GM19463 (cell line): ENCODE data around the gene RXYLT1.
A peak's percentile ranks its signal among the peaks of the same experiment; 100 is the strongest.
"Not testable (repeated sequence)": the region's sequence is repeated elsewhere in the genome, so short reads cannot be mapped to it uniquely, and the experiment has no call there.

Experiments
- ATAC-seq: cut with Tn5 transposase; IDR thresholded peaks from one replicate; pipeline ENCODE4 v1.9.1; 2021; ENCODE audit warnings: mild to moderate bottlenecking, moderate library complexity; ENCODE audit not compliant: unreplicated experiment

RXYLT1 gene

DNA sequence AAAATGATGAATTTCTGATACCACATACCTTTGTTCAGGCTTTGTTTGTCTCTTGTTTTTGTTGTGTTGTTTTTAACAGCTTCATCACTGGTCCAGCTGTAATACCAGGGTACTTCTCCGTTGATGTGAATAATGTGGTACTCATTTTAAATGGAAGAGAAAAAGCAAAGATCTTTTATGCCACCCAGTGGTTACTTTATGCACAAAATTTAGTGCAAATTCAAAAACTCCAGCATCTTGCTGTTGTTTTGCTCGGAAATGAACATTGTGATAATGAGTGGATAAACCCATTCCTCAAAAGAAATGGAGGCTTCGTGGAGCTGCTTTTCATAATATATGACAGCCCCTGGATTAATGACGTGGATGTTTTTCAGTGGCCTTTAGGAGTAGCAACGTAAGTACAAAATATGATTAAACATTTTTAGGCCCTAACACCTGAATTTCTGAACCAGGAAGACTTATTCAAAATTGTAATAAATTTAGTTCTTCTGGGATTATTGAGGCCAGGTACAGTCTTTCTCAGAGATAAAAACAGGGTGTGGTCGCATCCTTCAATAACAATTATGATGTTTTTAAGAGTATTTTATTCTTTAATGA, 22.4 kb downstream of the RXYLT1 start:
- ATAC-seq: no peak

DNA sequence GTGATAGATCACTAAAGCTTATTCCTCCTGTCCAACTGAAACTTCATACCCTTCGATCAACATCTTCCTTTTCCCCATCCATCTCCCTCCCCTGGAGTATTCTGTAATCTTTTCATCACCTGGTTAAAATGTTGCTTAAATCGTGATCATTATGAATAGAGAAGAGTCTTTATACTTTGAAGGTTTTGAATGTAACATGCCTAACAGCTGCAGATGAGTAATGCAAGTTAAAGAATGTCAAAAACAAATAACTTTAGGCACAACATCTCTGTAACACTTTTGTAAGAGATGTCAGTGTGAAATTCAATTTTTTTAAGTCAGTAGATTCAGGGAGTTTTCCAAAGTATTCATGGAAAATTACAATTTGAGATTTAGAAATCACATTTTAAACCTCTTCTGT, 25.0 kb downstream of the RXYLT1 start:
- ATAC-seq: no peak

DNA sequence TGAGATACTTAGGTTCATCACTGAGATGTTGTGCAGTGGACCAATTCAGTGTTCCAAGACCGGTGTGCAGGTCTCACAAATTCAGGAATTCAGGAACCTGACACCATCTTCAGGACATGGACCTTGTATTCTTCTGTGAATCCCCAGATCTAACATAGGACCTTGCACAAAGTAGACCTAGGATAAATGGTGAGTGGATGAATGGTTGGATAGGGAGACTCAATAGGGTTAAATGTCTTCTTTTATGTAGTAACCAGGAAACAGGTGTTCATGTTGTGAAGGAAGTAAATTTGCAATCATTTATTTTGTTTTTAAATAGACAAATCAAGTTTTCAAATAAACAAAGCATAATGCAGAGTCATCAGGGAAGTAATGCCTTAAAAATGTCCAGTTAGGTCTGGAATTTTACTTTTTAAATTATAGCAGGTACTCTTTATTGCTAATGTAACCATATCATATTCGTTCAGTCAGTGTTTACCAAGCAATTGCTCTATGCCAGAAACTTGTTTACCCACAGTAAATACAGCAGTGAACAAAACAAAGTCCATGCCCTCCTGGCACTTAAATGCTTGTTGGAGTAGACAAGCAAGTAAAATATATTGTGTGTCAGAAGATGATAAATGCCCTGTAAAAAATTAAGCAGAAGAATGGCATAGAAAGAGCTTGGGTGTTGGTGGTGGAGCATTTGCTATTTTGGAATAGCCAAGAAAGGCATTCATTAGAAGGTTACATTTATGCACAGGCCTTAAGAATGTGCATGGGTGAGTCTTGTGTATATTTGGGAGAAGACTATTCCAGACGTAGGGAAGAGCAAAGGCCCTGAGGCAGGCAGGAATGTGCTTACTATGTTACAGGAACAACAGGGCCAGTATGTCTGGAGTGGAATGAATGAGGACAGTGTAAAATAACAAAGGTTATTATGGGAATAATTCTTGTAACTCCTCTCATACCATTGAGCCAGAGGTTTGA, 26.3 kb downstream of the RXYLT1 start:
- ATAC-seq: no peak

DNA sequence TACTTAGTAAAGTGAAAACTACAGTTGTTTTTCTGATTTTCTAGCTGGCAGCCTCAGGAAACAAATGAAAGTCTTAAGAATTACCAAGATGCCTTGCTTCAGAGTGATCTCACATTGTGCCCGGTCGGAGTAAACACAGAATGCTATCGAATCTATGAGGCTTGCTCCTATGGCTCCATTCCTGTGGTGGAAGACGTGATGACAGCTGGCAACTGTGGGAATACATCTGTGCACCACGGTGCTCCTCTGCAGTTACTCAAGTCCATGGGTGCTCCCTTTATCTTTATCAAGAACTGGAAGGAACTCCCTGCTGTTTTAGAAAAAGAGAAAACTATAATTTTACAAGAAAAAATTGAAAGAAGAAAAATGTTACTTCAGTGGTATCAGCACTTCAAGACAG, 28.9 kb downstream of the RXYLT1 start:
- ATAC-seq: no peak

DNA sequence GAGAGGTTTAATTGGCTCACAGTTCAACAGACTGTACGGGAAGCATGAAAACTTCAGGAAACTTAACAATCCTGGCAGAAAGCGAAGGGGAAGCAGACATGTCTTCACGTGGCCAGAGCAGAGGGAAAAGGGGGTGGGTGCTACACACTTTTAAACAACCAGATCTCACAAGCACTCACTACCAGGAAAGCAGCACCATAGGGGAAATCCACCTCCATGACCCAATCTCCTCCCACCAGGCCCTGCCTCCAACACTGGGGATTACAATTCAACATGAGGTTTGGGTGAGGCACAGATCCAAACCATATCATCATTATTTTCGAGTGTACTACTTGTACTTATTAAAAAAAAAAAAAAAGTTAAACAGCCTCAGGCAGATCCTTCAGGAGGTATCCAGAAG, 29.9 kb downstream of the RXYLT1 start:
- ATAC-seq: no peak

DNA sequence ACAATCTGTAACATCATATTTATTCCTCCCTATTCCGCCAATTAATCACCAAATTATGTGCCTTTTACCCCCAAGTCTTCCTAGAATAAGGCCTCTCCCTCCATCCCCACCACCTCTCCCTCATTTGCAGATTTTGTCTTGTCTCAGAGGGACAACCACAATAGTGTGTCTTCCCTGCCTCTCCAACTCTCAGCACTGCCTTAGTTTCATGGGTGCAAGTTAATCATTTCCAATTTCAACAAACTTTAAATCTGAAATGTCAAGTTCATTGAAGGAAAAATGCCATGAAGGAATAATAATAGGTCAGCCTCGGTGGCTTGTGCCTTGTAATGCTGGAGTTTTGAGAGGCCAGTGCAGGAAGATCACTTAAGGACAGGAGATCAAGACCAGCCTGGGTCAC, 31.6 kb downstream of the RXYLT1 start:
- no peak for ATAC-seq

DNA sequence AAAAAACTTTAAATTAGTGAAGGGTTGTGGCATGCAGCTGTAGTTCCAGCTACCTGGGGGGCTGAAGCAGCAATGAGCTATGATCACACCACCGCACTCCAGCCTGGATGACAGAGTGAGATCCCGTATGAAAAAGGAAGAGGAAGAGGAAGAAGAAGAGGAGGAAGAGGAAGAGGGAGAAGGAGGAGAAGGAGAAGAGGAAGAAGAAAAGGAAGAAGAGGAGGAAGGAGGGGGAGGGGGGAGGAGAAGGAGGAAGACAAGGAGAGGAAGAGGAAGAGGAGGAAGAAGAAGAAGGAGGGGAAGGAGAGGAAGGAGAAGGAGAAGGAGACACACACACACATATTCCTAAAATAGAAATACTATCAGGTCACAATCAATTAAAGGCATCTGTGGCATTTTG, 32.0 kb downstream of the RXYLT1 start:
- ATAC-seq: no peak

DNA sequence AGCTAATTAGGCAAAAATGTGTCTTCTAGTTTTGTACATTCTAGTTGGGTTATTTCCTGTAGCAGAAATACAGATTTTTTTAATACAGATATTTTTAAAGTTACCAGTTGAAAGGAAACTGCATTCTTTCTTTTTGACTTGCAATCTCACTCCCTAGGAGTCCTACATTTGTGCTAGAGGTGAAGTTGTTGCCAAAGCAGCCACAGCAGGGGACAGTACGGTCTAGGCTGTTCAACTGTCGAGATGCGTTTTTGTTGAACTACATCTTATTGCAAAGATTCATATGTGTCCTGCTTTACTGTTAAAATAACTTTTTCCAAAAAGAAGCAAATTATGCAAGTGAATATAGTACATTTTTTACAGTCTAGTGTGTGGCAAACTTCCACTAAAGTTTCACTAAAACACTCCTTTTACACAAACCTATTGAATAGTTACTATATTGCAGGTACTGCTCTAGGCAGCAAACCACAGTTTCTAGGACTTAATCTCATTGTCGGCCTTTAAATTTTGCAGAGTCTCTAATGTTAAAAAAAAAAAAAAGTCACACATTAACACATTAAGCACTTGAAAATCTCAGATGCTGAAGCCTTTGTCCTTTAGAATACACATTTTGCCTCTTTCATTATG, 34.5 kb downstream of the RXYLT1 start:
- peak; percentile 35 for ATAC-seq

DNA sequence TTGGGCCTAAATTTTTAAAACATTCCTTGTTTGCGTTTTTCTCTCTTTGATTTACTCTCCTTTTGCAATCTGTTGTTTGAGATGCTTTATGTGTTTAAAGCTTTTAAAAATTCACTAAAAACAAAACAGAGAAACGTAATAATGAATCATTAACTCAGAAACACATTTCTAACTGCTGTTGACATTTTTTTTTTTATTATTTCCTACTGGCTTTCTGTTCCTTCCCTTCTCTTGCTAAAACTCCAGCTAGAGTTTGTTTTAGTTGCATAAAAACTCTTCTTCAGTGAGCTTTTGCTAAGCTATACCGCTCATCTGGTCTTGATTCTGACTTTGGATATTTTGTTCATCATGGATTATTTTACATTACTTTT, 35.8 kb downstream of the RXYLT1 start:
- no peak for ATAC-seq

DNA sequence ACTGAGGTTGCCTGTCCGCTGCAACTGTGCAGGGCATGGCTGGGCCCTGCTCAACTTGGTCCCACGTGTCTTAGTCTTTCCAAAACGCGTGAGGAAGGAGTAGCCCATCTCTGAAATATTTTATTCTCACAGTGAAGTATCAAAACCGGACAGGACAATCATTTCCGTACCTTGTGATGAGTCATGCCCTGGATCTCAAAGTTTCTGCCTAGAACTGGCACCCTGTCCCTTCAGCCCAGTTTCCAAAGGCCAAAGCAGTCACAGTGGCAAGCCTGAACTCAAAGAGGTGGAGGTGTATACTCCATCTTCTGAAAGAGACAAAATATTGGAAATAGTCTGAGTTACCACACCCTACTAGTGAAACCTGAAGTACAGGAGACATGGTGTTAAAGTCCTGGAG, 36.3 kb downstream of the RXYLT1 start:
- ATAC-seq: no peak

DNA sequence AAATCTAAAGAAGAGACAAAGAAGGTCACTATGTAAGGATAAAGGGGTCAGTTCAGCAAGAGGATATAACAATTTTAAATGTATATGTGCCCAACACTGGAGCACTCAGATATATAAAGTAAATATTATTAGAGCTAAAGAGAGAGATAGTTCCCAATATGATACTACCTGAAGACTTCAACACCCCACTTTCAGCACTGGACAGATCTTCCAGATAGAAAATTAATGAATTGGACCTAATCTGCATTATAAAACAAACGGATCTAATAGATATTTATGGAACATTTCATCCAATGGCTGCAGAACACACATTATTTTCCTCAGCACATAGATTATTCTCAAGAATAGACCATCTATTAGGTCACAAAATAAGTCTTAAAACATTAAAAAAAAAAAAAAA, 40.7 kb downstream of the RXYLT1 start:
- ATAC-seq: no peak

DNA sequence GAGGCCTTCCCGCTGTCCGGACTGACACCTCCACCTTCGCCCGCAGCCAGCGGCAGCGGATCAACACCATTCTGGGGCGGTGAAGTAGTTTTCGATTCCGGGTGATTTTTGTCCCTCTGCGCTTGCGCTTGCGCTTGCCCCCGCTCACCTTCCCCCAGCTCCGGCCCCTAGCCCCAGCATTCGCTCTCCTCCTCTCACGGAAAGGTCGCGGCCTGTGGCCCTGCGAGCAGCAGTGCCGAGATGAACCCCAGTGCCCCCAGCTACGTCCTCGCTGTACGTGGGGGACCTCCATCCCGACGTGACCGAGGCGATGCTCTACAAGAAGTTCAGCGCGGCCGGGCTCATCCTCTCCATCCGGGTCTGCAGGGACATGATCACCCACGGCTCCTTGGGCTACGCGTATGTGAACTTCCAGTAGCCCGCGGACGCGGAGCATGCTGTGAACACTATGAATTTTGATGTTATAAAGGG, 42.1 kb downstream of the RXYLT1 start:
- peak; percentile 65 for ATAC-seq

DNA sequence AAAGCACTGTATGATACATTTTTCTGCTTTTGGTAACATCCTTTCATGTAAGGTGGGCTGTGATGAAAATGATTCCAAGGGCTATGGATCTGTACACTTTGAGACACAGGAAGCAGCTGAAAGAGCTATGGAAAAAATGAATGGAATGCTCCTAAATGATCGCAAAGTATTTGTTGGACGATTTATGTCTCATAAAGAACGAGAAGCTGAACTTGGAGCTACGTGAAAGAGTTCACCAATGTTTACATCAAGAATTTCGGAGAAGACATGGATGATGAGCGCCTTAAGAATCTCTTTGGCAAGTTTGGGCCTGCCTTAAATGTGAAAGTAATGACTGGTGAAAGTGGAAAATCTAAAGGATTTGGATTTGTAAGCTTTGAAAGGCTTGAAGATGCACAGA, 42.6 kb downstream of the RXYLT1 start:
- no peak for ATAC-seq

DNA sequence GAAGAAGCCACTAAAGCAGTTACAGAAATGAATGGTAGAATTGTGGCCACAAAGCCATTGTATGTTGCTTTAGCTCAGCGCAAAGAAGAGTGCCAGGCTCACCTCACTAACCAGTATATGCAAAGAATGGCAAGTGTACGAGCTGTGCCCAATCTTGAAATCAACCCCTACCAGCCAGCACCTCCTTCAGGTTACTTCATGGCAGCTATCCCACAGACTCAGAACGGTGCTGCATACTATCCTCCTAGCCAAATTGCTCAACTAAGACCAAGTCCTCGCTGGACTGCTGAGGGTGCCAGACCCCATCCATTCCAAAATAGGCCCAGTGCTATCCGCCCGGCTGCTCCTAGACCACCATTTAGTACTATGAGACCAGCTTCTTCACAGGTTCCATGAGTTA, 43.3 kb downstream of the RXYLT1 start:
- no peak for ATAC-seq

DNA sequence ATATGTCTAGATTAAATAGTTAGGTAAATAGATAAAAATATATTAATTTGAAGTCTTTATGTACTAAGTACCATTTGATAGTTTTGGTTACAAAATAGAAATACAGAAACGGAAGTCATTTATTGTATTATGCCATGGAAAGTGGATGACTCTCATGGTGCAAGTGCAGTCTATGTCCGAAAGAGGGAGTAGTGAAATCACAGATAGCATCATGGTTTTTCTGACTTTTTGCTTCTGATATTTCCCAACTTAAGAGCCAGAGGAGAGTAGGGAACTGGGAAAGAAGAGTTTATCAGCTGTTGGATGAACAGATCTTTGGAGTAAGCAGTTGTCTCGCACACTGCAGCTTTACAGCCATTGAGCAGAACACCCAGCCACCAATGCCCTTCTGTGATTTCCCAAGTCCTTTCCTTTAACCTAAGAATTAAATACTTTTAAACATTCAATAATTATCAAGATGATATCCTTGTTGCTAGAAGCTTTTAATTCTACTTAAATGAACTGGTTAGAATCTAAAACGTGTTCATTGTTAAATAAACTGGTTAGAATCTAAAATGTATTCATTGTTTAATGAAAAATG, 46.4 kb downstream of the RXYLT1 start:
- ATAC-seq: peak; percentile 51

DNA sequence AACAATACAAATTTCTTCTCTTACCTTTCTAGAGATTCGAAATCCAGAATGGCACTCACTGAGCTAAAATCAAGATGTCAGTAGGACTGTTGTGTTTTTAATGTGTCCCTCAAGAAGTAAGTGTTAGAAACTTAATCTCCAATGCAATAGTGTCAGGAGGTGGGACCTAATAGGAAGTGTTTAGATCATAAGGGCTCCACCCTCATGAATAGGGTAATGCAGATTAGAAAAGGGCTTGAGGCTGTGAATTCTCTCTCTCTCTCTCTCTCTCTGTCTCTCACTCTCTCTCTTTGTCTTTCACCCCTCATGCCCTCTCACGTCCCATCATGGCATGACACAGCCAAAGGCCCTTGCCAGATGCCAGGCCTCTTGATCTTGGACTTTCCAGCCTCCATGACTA, 49.2 kb downstream of the RXYLT1 start:
- no peak for ATAC-seq

DNA sequence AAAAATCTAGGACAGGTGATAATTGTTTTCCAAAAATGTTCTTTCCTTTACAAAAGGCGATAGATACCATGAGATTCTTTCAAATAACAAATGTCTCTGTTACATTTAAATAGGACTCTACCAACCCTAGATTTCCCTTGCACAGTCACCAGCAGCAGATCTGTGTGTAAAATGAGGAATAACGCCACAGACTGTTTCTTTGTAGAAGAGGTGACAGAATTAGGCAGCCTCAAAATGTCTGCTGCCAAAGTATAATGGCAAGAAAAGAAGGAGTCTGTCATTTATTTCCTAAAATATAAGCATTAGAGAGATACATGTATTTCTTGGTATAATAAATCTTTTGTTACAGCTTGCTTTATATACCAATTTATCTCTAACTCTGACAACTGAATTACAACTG, 56.3 kb downstream of the RXYLT1 start:
- no peak for ATAC-seq

DNA sequence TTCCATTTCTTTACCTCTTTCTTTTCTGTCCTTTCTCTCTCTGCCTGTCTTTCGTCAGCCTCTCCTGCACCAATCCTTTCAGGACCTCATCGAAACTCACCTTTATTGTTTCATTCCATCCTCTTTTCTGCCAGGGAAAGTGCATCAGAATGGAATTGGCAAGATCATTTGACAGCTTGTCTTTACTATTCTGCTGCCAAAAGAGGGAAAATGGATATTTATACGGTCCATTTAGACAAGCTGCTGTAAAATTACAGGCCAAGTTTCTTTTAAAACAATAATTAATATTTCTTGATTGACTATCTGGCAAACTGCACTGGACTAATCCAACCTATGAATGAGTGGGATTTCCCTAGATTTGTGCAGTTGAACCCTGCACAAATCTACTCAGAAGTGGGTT, 57.2 kb downstream of the RXYLT1 start:
- no peak for ATAC-seq

DNA sequence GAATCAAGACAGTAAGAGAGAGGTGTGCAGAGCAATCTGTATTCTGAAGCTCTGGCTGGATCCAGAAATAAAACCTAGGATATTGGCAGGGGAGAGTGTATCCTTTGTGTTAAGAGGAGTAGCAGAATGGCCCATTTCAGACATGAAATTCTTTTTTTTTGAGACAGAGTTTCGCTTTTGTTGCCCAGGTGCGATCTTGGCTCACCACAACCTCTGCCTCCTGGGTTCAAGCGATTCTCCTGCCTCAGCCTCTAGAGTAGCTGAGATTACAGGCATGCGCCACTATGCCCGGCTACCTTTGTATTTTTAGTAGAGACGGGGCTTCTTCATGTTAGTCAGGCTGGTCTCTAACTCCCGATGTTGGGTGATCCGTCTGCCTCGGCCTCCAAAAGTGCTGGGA, 58.7 kb downstream of the RXYLT1 start:
- no peak for ATAC-seq

DNA sequence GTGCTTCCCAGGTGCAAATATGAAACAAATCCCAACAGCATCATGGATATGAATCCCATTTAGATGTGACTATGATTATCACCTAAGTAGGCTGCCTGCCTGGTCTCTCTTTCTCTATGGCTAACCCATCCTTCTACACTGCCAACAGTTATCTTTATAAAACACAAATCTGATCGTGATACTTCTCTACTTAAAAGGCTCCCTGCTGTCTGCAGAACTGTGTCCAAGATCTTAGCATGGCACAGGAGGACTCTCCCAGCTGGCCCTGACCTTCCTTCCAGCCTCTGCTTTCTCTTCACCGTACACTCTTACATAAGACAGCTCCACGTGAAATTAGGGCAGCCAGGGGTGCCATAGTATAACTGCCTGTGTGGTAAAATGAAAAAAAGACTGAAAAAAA, 61.3 kb downstream of the RXYLT1 start:
- no peak for ATAC-seq

DNA sequence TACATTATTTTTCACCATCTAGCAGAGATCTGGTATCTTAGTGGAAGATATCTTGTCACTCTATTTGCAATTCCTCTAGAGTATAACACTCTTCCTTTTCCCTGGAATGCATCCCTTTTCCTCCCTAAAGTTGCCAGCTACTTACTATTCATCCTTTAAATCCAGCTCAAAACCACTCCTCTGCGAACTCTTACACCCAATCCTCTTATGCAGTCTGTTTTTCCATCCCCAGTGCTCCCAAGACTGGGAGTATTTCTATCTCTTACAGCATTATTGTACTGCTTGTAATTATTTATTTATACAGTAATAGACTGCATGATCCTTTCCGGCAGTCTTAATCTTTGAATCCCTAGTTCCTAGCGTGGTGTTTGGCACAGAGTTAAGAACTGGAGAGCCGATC, 61.9 kb downstream of the RXYLT1 start:
- no peak for ATAC-seq

DNA sequence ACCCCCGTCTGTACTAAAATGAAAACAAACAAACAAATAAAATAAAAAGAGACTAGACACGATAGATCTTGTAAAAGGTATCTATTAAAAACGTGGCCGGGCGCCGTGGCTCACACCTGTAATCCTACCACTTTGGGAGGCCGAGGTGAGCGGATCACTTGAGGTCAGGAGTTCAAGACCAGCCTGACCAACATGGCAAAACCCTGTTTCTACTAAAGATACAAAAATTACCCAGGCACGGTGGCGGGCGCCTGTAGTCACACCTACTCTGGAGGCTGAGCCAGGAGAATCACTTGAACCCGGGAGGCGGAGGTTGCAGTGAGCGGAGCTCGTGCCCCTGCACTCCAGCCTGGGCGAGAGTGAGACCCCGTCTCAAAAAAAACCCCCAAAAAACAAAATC, 63.0 kb downstream of the RXYLT1 start:
- ATAC-seq: not testable (repeated sequence)
